ENCODE measurements around the gene FAH.
"Not testable (repeated sequence)": the region's sequence is repeated elsewhere in the genome, so short reads cannot be mapped to it uniquely, and the experiment has no call there.

FAH gene

DNA sequence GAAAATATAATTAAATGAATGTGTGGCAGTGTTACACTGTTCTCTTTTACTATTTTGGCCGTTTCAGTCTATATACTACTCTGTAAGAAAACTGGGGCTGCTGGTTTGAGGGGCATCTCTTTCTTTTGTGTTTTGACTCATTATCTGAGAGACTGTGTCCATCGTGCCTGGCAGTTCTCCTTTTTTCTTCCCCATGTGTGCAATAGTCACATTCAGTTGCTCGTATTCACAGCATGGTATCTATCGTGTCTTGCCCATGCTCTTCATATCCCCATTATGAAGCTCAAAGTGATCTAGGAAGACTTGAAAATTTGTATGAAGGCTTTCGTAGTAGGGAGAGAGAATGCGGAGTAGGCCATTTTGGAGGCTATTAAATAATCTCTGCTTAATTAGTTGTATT, 29.8 kb upstream of the FAH start:
- no peak overlapping the region for H3K27ac ChIP-seq (ENCODE audit: low read depth, low read length)
- H3K36me3 ChIP-seq (ENCODE audit: control insufficient read depth, insufficient read depth, low read length): peaks cover 13% of the 10 kb centered on the region
- no peak overlapping the region for H3K4me3 ChIP-seq (ENCODE audit: low read length)
- no peaks in the 10 kb centered on the region for H3K27me3 ChIP-seq (ENCODE audit: control insufficient read depth, insufficient read depth, low read length)
- H3K4me1 ChIP-seq (ENCODE audit: control insufficient read depth, insufficient read depth, low read length): no peaks in the 10 kb centered on the region
- no peak overlapping the region for H3K9ac ChIP-seq (ENCODE audit: low read length)

DNA sequence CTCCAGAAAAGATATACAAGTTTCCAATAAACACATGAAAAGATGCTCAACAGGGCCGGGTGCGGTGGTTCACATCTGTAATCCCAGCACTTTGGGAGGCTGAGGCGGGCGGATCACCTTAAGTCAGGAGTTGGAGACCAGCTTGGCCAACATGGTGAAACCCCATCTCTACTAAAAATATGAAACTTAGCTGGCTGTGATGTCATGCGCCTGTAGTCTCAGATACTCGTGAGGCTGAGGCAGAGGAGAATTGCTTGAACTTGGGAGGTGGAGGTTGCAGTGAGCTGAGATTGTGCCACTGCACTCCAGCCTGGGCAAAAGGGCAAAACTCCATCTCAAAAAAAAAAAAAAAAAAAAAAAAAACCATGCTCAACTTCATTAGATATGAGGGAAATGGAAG, 25.5 kb upstream of the FAH start:
- H3K36me3 ChIP-seq (ENCODE audit: control insufficient read depth, insufficient read depth, low read length): peaks cover 11% of the 10 kb centered on the region
- H3K4me3 ChIP-seq (ENCODE audit: low read length); H3K27ac ChIP-seq (ENCODE audit: low read depth, low read length); H3K9ac ChIP-seq (ENCODE audit: low read length); H3K4me1 ChIP-seq (ENCODE audit: control insufficient read depth, insufficient read depth, low read length); H3K27me3 ChIP-seq (ENCODE audit: control insufficient read depth, insufficient read depth, low read length): not testable (repeated sequence)

DNA sequence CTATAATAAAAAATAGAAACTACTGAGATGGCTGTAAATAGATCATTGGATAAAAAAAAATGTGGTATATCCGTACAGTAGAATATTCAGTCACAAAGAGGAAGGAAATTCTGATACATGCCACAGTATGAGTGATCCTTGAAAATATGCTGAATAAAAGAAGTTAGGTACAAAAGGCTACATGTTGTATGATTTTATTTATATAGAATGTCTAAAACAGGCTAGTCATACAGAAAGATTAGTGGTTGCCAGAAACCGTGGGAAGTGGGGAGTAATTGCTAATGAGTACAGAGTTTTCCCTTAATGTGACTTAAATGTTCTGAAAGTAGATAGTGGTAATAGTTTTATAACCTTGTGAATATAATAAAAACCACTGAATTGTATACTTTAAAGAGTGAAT, 24.9 kb upstream of the FAH start:
- Histone ChIP-seq H3K27ac (ENCODE audit: low read depth, low read length) (no peak overlapping the region), H3K27me3 (ENCODE audit: control insufficient read depth, insufficient read depth, low read length) (no peaks in the 10 kb centered on the region), H3K36me3 (ENCODE audit: control insufficient read depth, insufficient read depth, low read length) (peaks cover 11% of the 10 kb centered on the region), H3K4me3 (ENCODE audit: low read length) (no peak overlapping the region), H3K9ac (ENCODE audit: low read length) (no peak overlapping the region), H3K4me1 (ENCODE audit: control insufficient read depth, insufficient read depth, low read length) (no peaks in the 10 kb centered on the region)

DNA sequence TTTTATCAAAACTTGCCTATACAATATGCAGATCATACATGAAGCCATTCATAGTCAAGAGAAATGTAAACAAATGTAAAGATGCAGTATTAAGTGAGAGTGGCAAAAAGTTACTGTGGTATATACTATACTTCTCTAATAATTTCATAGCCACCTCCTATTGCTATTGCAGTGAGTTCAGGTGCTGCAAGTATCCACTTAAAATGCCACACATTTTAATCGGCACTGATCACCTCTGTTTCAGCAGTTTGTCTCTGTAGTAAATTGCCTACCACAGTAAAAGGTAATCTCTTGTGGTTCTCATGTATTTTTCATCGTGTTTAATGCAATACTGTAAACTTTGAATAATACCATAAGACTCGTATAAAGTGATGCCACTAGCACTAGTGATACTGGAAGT, 20.4 kb upstream of the FAH start:
- peaks cover 6% of the 10 kb centered on the region for H3K36me3 ChIP-seq (ENCODE audit: control insufficient read depth, insufficient read depth, low read length)
- H3K27me3 ChIP-seq (ENCODE audit: control insufficient read depth, insufficient read depth, low read length): no peaks in the 10 kb centered on the region
- H3K9ac ChIP-seq (ENCODE audit: low read length): no peak overlapping the region

DNA sequence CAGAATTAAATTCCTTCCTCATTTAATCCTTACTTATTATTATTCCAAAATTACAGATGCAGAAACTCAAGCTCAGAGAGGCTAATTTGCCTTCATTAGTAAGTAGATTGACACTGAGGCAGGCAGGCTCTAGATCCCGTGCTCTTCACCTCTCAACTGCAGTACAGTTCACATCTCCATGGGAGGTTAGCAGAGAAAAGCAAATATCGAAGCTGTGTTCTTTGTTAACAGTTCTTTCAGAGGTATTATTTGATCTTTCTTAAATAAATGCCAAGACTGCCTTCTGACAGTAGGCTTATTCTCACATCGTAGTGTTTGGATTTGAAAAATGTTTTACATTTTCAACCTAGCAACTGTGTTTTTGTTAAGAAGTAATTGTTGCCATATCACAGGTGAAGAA, 15.9 kb upstream of the FAH start:
- Histone ChIP-seq H3K27ac (ENCODE audit: low read depth, low read length) (no peak overlapping the region), H3K9ac (ENCODE audit: low read length) (no peak overlapping the region), H3K36me3 (ENCODE audit: control insufficient read depth, insufficient read depth, low read length) (peaks cover 6% of the 10 kb centered on the region), H3K4me3 (ENCODE audit: low read length) (no peak overlapping the region), H3K4me1 (ENCODE audit: control insufficient read depth, insufficient read depth, low read length) (no peaks in the 10 kb centered on the region), H3K27me3 (ENCODE audit: control insufficient read depth, insufficient read depth, low read length) (no peaks in the 10 kb centered on the region)

More for the DNA sequence above, 20.4 kb upstream of the FAH start:
- Histone ChIP-seq H3K4me3 (ENCODE audit: low read length) (no peak overlapping the region), H3K4me1 (ENCODE audit: control insufficient read depth, insufficient read depth, low read length) (no peaks in the 10 kb centered on the region), H3K27ac (ENCODE audit: low read depth, low read length) (no peak overlapping the region)

DNA sequence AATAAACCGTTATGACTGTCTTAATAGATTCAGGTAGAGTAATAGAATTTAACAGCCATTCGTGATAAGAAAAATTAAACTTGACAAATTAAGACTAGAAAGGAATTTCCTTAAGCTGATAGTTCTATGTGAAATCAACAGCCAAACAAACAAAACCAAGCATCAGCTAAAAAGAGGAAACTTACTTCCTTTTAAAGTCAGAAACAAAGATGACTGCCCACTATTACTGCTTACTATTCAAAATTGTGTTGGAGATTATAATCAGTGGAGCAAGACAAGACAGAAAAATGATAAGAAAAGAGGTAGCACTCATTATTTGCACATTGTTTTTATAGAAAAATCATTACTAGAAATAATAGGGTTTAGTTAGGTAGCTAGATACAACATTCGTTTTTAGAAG, 13.8 kb upstream of the FAH start:
- Histone ChIP-seq H3K36me3 (ENCODE audit: control insufficient read depth, insufficient read depth, low read length) (peaks cover 6% of the 10 kb centered on the region), H3K27me3 (ENCODE audit: control insufficient read depth, insufficient read depth, low read length) (no peaks in the 10 kb centered on the region), H3K4me3 (ENCODE audit: low read length) (no peak overlapping the region), H3K4me1 (ENCODE audit: control insufficient read depth, insufficient read depth, low read length) (no peaks in the 10 kb centered on the region), H3K27ac (ENCODE audit: low read depth, low read length) (no peak overlapping the region), H3K9ac (ENCODE audit: low read length) (no peak overlapping the region)

DNA sequence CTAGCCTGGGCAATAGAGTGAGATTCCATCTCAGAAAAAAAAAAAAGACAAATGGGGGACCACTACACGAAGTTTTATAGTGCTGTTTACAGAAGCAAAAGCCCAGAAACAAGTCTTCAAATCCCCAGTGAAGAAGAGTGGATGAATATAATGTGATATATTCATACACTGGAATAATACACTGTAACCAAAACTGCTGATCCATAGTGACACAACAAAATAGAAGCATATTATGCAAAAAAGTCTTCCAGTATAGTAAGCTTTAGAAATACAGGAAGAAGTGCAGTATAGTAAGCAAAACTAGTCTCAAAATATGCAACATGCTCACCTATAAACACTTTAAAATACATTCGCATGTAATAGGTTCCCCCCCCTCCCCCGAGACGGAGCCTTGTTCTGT, 11.9 kb upstream of the FAH start:
- no peak overlapping the region for H3K27ac ChIP-seq (ENCODE audit: low read depth, low read length)
- no peak overlapping the region for H3K9ac ChIP-seq (ENCODE audit: low read length)
- no peaks in the 10 kb centered on the region for H3K27me3 ChIP-seq (ENCODE audit: control insufficient read depth, insufficient read depth, low read length)
- H3K4me3 ChIP-seq (ENCODE audit: low read length): no peak overlapping the region
- no peaks in the 10 kb centered on the region for H3K36me3 ChIP-seq (ENCODE audit: control insufficient read depth, insufficient read depth, low read length)
- no peaks in the 10 kb centered on the region for H3K4me1 ChIP-seq (ENCODE audit: control insufficient read depth, insufficient read depth, low read length)

DNA sequence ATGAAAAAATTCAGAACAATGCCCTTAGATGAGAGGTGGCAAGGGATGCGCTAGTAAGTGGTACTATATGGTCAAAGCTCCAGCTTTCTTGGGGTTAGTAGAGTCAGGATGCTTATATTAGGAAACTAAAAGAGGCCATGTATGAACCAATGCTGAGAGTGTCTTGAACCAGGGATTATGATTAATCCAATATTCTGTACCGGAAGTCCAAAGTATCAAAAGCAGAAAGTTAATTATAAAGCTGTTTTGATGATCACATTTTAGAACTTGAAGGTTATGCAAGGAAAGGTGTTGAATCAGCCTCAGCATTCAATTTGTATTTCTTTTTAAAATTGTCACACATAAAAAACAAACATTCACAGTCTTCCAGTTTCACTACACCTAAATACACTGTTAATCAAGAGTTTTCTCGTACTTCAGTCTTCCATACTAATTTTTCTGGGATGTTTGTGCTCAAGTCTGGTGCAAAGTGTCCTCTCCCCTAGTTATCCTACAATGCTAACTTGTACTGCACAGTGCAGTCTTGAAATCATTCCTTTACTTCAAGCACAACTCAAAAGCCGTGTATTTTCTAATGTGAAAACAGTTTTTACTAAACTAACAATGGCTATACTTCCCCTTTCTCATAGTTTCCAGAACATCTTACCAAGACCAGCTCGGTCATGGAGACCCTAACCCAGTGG, 10.7 kb upstream of the FAH start:
- Histone ChIP-seq H3K27ac (ENCODE audit: low read depth, low read length) (no peak overlapping the region), H3K9ac (ENCODE audit: low read length) (no peak overlapping the region), H3K4me3 (ENCODE audit: low read length) (no peak overlapping the region), H3K27me3 (ENCODE audit: control insufficient read depth, insufficient read depth, low read length) (no peaks in the 10 kb centered on the region), H3K36me3 (ENCODE audit: control insufficient read depth, insufficient read depth, low read length) (no peaks in the 10 kb centered on the region), H3K4me1 (ENCODE audit: control insufficient read depth, insufficient read depth, low read length) (no peaks in the 10 kb centered on the region)

DNA sequence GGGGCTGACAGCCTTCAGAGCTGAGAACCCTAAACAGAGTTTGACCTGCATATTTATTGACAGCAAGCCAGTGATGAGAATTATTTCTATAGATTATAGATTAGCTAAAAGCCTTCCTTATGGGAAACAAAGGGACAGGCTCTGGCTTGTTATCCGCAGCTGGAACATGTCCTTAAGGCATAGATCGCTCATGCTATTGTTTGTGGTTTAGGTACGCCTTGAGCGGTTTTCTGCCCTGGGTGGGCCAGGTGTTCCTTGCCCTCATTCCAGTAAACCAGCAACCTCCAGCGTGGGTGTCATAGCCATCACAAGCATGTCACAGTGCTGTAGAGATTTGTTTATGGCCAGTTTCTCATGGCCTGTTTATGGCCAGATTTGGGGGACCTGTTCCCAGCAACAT, 10.2 kb upstream of the FAH start:
- H3K36me3 ChIP-seq (ENCODE audit: control insufficient read depth, insufficient read depth, low read length): no peaks in the 10 kb centered on the region

DNA sequence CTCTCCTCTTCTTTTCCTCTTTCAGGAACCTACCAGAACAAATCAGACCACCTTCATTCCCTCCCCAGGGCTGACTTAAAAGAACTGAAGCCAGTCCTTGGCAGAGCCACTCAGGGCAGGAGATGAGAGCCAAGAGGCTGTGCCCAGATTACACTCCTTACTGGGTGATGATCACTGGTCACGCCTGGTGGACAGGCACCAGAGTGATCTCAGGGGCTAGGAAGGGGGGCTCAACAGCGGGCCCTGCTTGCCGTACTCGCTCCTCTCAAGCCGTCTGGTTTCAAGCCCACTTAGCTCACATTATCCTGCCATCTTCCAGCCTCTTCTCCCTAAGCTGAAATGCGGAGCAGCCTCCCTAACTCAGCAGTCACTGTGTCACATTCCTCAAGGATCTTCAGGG, 1.7 kb upstream of the FAH start:
- H3K27ac ChIP-seq (ENCODE audit: low read depth, low read length): no peak overlapping the region
- H3K36me3 ChIP-seq (ENCODE audit: control insufficient read depth, insufficient read depth, low read length): no peaks in the 10 kb centered on the region
- peaks cover 3% of the 10 kb centered on the region for H3K4me1 ChIP-seq (ENCODE audit: control insufficient read depth, insufficient read depth, low read length)
- H3K27me3 ChIP-seq (ENCODE audit: control insufficient read depth, insufficient read depth, low read length): no peaks in the 10 kb centered on the region
- H3K4me3 ChIP-seq (ENCODE audit: low read length): no peak overlapping the region
- no peak overlapping the region for H3K9ac ChIP-seq (ENCODE audit: low read length)

More for the DNA sequence above, 10.2 kb upstream of the FAH start:
- Histone ChIP-seq H3K4me1 (ENCODE audit: control insufficient read depth, insufficient read depth, low read length) (no peaks in the 10 kb centered on the region), H3K4me3 (ENCODE audit: low read length) (no peak overlapping the region), H3K27me3 (ENCODE audit: control insufficient read depth, insufficient read depth, low read length) (no peaks in the 10 kb centered on the region), H3K9ac (ENCODE audit: low read length) (no peak overlapping the region), H3K27ac (ENCODE audit: low read depth, low read length) (no peak overlapping the region)

DNA sequence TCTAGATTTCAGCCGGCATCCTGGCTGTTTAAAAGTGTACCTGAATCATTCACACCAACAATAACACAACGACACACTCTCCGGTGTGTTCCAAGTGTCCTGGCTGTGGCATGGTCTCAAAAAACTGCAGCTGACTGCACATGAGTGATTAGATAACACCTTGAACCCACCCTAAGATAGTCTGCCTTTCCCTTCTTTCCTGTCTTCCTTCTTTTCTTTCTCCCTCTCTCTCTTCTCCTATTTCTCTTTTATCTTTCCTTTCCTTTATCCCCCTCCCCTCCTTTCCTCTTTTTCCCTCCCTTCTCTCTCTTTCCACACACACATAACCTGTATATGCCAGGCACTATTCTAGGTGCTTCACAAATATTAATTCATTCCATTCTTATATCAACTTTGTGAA, 1.2 kb upstream of the FAH start:
- Histone ChIP-seq H3K27me3 (ENCODE audit: control insufficient read depth, insufficient read depth, low read length) (no peaks in the 10 kb centered on the region), H3K4me1 (ENCODE audit: control insufficient read depth, insufficient read depth, low read length) (peaks cover 3% of the 10 kb centered on the region), H3K4me3 (ENCODE audit: low read length) (no peak overlapping the region), H3K9ac (ENCODE audit: low read length) (no peak overlapping the region), H3K27ac (ENCODE audit: low read depth, low read length) (no peak overlapping the region), H3K36me3 (ENCODE audit: control insufficient read depth, insufficient read depth, low read length) (no peaks in the 10 kb centered on the region)

DNA sequence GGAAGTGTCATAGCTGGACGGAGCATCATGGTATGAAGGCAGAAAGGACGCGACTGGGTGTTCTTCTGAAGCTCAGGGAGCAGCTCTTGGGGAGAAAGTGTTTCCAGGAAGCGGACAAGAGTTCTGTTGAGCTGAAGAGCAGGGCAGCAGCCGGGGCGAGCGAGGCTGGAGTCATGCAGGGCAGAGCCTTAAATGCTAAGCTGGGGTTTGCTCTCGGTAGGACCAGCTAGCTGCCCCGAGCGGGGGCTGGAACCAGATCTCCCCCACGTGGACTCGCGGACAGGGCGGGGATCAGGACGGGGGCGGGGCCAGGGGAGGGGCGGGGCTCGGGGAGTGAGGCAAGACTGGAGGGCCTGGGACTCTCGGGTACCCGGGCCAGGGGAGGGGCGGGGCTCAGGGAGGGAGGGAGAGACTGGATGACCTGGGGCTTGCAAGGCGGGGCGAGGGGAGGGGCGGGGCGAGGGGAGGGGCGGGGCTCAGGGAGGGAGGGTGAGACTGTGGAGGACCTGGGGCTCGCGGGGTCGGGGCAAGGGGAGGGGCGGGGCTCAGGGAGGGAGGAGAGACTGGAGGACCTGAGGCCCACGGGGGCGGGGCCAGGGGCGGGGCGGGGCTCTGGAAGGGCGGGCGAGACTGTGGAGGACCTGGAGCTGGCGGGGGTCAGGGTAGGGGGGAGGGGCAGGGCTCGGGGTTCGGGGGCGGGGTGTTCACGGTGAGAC, 461 bp upstream of the FAH start:
- H3K9ac ChIP-seq (ENCODE audit: low read length): no peak overlapping the region
- peaks cover 3% of the 10 kb centered on the region for H3K4me1 ChIP-seq (ENCODE audit: control insufficient read depth, insufficient read depth, low read length)

DNA sequence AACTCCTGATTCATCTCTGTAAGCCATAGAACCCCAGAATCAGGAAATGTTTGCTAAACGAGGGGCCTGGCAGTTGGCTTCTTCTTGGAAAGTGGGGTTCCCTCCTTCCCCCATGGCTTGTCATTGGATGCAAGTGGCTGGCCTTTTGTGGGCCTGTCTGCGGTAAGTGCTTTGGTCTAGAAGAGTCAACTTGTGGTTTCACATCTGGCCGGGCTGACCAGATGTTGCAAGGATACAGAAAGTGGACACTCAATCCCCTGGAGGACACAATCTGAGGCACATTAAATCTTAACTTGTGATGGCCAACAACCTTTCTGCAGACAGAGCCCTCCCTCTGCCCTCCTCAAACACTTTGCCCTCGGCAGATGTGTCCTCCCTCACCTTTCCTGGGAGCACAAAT, 1.1 kb downstream of the FAH start:
- Histone ChIP-seq H3K4me3 (ENCODE audit: low read length) (peak overlapping the region; percentile 83), H3K9ac (ENCODE audit: low read length) (no peak overlapping the region), H3K36me3 (ENCODE audit: control insufficient read depth, insufficient read depth, low read length) (no peaks in the 10 kb centered on the region), H3K27me3 (ENCODE audit: control insufficient read depth, insufficient read depth, low read length) (no peaks in the 10 kb centered on the region), H3K27ac (ENCODE audit: low read depth, low read length) (no peak overlapping the region), H3K4me1 (ENCODE audit: control insufficient read depth, insufficient read depth, low read length) (peaks cover 3% of the 10 kb centered on the region)

More for the DNA sequence above, 461 bp upstream of the FAH start:
- H3K27me3 ChIP-seq (ENCODE audit: control insufficient read depth, insufficient read depth, low read length): no peaks in the 10 kb centered on the region
- H3K27ac ChIP-seq (ENCODE audit: low read depth, low read length): peak overlapping the region; percentile 7
- H3K36me3 ChIP-seq (ENCODE audit: control insufficient read depth, insufficient read depth, low read length): no peaks in the 10 kb centered on the region
- peak overlapping the region; percentile 83 for H3K4me3 ChIP-seq (ENCODE audit: low read length)
